ENCODE measurements around the gene NUDT3.
A peak's percentile ranks its signal among the peaks of the same experiment; 100 is the strongest.

NUDT3 gene

GRCh38 chr6:34319471-34319885, 73.0 kb downstream of the NUDT3 start:
- DNase-seq (no peak), ATAC-seq (no peak)

- DNase-seq = no peak
- no peak for ATAC-seq
Observed at GRCh38 chr6:34318499-34319470, 73.7 kb downstream of the NUDT3 start.

GRCh38 chr6:34317882-34318498, 74.5 kb downstream of the NUDT3 start:
- DNase-seq = no peak
- ATAC-seq = no peak

- no peak for DNase-seq
- ATAC-seq = peak; percentile 77
Observed at GRCh38 chr6:34317172-34317477, 75.3 kb downstream of the NUDT3 start.

- ATAC-seq = no peak
- no peak for DNase-seq
Observed at GRCh38 chr6:34316431-34317171, 75.9 kb downstream of the NUDT3 start.

DNA sequence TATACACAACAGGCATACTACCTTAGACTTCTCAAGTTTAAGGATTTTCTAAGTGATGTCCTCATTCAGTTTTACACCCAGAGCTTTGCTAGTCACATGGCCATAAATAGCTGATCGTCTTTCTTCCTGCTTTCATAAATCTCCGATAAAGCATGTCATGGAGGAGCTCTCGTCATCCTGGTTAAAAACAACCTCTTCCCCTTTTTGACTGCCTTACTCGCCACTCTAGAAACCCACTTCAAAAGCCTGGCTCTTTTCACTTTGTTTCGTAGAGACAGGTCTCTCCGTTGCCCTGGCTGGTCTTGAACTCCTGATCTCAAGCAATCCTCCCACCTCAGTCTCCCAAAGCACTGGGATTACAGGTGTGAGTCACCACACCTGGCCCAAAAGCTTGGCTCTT, 76.7 kb downstream of the NUDT3 start:
- DNase-seq (peak; percentile 20), ATAC-seq (peak; percentile 58)

GRCh38 chr6:34315256-34315655, 77.2 kb downstream of the NUDT3 start:
- ATAC-seq (no peak), DNase-seq (no peak)

DNA sequence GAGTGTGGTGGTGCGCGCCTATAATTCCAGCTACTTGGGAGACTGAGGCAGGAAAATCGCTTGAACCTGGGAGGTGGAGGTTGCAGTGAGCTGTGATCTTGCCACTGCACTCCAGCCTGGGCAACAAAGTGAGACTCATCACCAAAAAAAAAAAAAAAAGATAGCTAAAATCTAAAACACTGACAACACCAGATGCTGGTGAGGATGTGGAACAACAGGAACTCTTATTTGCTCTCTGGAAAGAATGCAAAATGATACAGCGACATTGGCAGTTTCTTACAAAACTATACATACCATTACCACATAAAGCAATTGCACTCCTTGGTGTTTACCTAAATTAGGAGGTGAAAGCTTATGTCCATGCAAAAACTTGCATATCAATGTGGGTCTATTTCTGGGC, 80.2 kb downstream of the NUDT3 start:
- DNase-seq (no peak), ATAC-seq (no peak)

GRCh38 chr6:34310817-34311216, 81.7 kb downstream of the NUDT3 start:
- no peak for ATAC-seq
- DNase-seq = no peak

DNA sequence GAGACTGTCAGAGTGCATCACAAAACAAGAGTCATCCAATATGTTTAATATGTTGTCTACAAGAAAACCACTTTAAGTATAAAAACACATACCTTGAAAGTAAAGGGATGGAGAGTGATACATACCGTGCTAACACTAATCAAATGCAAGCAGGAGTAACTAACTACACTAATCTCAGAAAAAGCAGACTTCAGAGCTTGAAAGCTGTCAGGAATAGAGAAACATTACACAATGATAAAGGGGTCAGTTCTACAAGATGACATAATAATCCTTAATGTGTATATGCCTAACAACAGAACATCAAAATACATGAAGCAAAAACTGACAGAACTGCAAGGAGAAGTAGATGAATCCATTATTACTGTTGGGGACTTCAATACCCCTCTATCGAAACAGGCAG, 84.0 kb downstream of the NUDT3 start:
- ATAC-seq = no peak
- no peak for DNase-seq

GRCh38 chr6:34305982-34306708, 86.3 kb downstream of the NUDT3 start:
- DNase-seq (no peak), ATAC-seq (no peak)

DNA sequence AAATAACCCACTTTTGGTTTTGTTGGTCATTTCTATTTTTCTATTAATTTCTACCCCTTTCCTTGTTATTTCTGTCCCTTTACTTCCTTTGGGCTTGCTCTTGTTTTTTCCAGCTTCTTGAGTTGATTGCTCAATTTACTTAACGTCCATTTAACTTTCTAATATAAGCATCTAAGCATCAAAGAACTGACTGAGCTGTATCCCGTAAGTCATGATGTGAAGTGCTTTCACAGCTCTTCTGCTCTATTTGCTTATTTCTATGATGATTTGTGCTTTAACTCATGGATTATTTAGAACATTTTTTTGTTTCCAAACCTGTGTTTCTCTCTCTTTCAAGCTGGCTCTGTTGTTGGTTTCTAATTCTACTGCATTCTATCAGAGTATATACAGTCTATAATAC, 87.0 kb downstream of the NUDT3 start:
- no peak for DNase-seq
- no peak for ATAC-seq

DNA sequence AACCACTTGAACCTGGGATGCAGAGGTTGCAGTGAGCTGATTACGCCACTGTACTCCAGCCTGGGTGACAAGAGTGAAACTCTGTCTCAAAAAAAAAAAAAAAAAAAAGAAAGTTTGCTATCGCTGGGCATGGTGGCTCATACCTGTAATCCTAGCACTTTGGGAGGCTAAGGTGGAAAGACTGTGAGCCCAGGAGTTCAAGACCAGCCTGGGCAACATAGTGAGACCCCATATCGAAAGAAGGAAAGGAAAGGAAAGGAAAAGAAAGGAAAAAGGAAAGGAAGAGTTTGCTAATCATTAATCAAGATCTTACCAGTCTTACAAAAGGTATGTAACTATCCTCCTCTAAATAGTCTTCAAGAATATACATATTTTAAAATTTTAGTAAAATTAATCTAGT, 88.3 kb downstream of the NUDT3 start:
- ATAC-seq = no peak

GRCh38 chr6:34302929-34303328, 89.5 kb downstream of the NUDT3 start:
- DNase-seq (no peak), ATAC-seq (no peak)

More for the DNA sequence above, 88.3 kb downstream of the NUDT3 start:
- DNase-seq = no peak

- no peak for DNase-seq
- no peak for ATAC-seq
Observed at GRCh38 chr6:34301408-34301807, 91.1 kb downstream of the NUDT3 start.

GRCh38 chr6:34300332-34300751, 92.1 kb downstream of the NUDT3 start:
- ATAC-seq (no peak), DNase-seq (no peak)

- ATAC-seq = no peak
- DNase-seq = no peak
Observed at GRCh38 chr6:34298941-34299340, 93.5 kb downstream of the NUDT3 start.

- peak; percentile 86 for ATAC-seq
- DNase-seq = no peak
Observed at GRCh38 chr6:34295721-34296120, 96.7 kb downstream of the NUDT3 start.

DNA sequence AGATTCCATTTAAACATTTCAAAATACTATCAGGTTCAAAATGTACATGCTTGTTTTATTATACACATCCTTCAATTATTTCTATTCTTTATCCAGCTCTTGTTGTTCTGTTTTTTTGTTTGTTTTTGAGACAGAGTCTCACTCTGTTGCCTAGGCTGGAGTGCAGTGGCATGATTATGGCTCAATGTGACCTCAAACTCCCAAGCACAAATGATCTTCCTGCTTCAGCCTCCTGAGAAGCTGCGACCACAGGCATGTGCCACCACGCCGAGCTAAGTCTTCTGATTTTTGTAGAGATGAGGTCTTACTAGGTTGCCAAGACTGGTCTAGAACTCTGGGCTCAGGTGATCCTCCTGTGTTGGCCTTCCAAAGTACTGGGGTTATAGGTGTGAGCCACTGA, 99.5 kb downstream of the NUDT3 start:
- DNase-seq (no peak), ATAC-seq (no peak)

GRCh38 chr6:34289137-34289536, 103.3 kb downstream of the NUDT3 start:
- ATAC-seq (no peak), DNase-seq (no peak)

GRCh38 chr6:34288581-34288980, 103.9 kb downstream of the NUDT3 start:
- ATAC-seq (no peak), DNase-seq (no peak)

GRCh38 chr6:34285448-34286164, 106.9 kb downstream of the NUDT3 start:
- DNase-seq (no peak), ATAC-seq (no peak)
